Measurements from ENCODE around the gene PTPA.

PTPA gene

GRCh38 chr9:129101279-129101678 is 9.9 kb upstream of the PTPA start:
- TF ChIP-seq CTCF (IDR thresholded peaks at IDR 0.05; ENCODE audit: insufficient read depth, low read length, poor library complexity, severe bottlenecking): no peak
- TF ChIP-seq EZH2phosphoT487 (conservative IDR thresholded peaks at IDR 0.05; ENCODE audit: low read length): no peak
- H3F3A ChIP-seq (ENCODE audit: insufficient read depth): no peaks in the 10 kb centered on the region
- no peaks in the 10 kb centered on the region for H3K79me2 ChIP-seq (ENCODE audit: insufficient read depth, low read length)
- no peak overlapping the region for H2AFZ ChIP-seq (ENCODE audit: low read depth, low read length, severe bottlenecking)
- no peaks in the 10 kb centered on the region for H3K9me2 ChIP-seq (replicated peaks; ENCODE audit: insufficient read depth, low read length)
- H3K36me3 ChIP-seq (ENCODE audit: low read length): no peaks in the 10 kb centered on the region
- no peaks in the 10 kb centered on the region for H4K20me1 ChIP-seq (ENCODE audit: low read depth, low read length)
- H3K4me3 ChIP-seq (ENCODE audit: insufficient read depth, low read length, poor library complexity, severe bottlenecking): no peak overlapping the region
- no peaks in the 10 kb centered on the region for H3K9me3 ChIP-seq (ENCODE audit: insufficient read depth, low read length)
- H3K4me2 ChIP-seq (ENCODE audit: low read depth, low read length, poor library complexity, severe bottlenecking): no peak overlapping the region
- H3K27ac ChIP-seq (ENCODE audit: low read depth, low read length): no peak overlapping the region
- H3K9ac ChIP-seq (ENCODE audit: low read length): no peak overlapping the region
- no peaks in the 10 kb centered on the region for H3K27me3 ChIP-seq (ENCODE audit: low read length)

GRCh38 chr9:129102095-129102525 is 9.1 kb upstream of the PTPA start:
- TF ChIP-seq EZH2phosphoT487 (conservative IDR thresholded peaks at IDR 0.05; ENCODE audit: low read length): no peak
- no peak for TF ChIP-seq CTCF (IDR thresholded peaks at IDR 0.05; ENCODE audit: insufficient read depth, low read length, poor library complexity, severe bottlenecking)
- no peak overlapping the region for H3K4me2 ChIP-seq (ENCODE audit: low read depth, low read length, poor library complexity, severe bottlenecking)
- H3K79me2 ChIP-seq (ENCODE audit: insufficient read depth, low read length): no peaks in the 10 kb centered on the region
- H2AFZ ChIP-seq (ENCODE audit: low read depth, low read length, severe bottlenecking): no peak overlapping the region
- H3K9me3 ChIP-seq (ENCODE audit: insufficient read depth, low read length): no peaks in the 10 kb centered on the region
- no peak overlapping the region for H3K9ac ChIP-seq (ENCODE audit: low read length)
- H3K27me3 ChIP-seq (ENCODE audit: low read length): no peaks in the 10 kb centered on the region
- no peak overlapping the region for H3K27ac ChIP-seq (ENCODE audit: low read depth, low read length)
- H4K20me1 ChIP-seq (ENCODE audit: low read depth, low read length): no peaks in the 10 kb centered on the region
- no peak overlapping the region for H3K4me3 ChIP-seq (ENCODE audit: insufficient read depth, low read length, poor library complexity, severe bottlenecking)
- H3K9me2 ChIP-seq (replicated peaks; ENCODE audit: insufficient read depth, low read length): no peaks in the 10 kb centered on the region
- no peaks in the 10 kb centered on the region for H3K36me3 ChIP-seq (ENCODE audit: low read length)
- H3F3A ChIP-seq (ENCODE audit: insufficient read depth): no peaks in the 10 kb centered on the region

DNA sequence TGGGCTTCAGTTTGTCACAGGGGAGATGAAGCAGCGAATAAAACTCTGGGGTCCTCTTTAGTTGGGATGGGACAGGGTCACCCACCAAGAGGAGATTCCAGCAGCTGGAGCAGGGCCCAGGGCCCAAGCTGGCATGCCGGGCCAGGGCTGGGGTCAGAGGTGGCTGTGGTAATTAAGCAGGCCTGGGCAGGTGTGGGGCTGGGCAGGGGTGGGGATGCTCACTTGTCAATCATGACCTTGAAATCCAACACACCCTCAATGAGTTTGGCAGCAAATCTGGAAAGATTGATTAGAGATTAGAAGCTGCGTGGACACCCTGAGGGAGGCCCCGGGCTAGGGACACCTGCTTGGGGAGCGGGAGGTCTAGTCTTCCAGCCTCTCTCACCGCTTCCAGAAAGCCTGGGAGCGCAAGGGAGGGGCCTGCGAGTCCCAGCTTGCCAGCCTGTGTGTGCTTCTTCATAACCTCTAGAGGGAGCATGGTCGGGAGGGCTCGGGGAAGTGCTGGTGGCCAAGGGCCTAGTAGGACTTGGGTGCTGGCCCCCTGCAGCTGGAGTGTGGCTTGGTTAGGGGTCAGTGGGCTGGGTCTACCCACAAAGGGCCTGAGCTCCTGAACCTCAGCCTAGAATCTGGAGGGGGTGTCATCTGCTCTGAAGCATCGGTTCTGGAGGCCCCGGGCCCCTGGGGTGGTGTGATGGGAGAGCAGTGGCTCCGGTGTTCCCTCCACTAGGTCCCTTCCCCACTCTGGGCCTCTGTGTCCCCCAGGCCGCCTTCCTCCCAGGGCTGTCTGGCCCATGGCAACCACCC is 8.2 kb upstream of the PTPA start:
- H3K9ac ChIP-seq (ENCODE audit: low read length): no peak overlapping the region
- H3K4me2 ChIP-seq (ENCODE audit: low read depth, low read length, poor library complexity, severe bottlenecking): no peak overlapping the region
- H3K9me3 ChIP-seq (ENCODE audit: insufficient read depth, low read length): no peaks in the 10 kb centered on the region
- peak; percentile 31 for TF ChIP-seq CTCF (IDR thresholded peaks at IDR 0.05; ENCODE audit: insufficient read depth, low read length, poor library complexity, severe bottlenecking)
- no peak for TF ChIP-seq EZH2phosphoT487 (conservative IDR thresholded peaks at IDR 0.05; ENCODE audit: low read length)
- no peaks in the 10 kb centered on the region for H3K79me2 ChIP-seq (ENCODE audit: insufficient read depth, low read length)
- no peak overlapping the region for H3K4me3 ChIP-seq (ENCODE audit: insufficient read depth, low read length, poor library complexity, severe bottlenecking)
- H3F3A ChIP-seq (ENCODE audit: insufficient read depth): no peaks in the 10 kb centered on the region
- no peaks in the 10 kb centered on the region for H3K9me2 ChIP-seq (replicated peaks; ENCODE audit: insufficient read depth, low read length)
- no peaks in the 10 kb centered on the region for H3K27me3 ChIP-seq (ENCODE audit: low read length)
- no peaks in the 10 kb centered on the region for H3K36me3 ChIP-seq (ENCODE audit: low read length)
- no peak overlapping the region for H3K27ac ChIP-seq (ENCODE audit: low read depth, low read length)
- H4K20me1 ChIP-seq (ENCODE audit: low read depth, low read length): no peaks in the 10 kb centered on the region
- H2AFZ ChIP-seq (ENCODE audit: low read depth, low read length, severe bottlenecking): no peak overlapping the region

All from SU-DHL-6 (cell line).